HepG2 (cell line): ENCODE measurements around the gene PLEKHG5. TPM values are rescaled to one million over a fixed set of nuclear protein-coding genes. Genes with fewer than 3 reads are reported as not detected.

Experiments used
- EZH2 ChIP-seq: conservative IDR thresholded peaks from 2 replicates; pipeline ENCODE4 v1.6.1; 2012; ENCODE audit warnings: mild to moderate bottlenecking, low read depth, low read length, moderate library complexity
- FOXA3 ChIP-seq: IDR thresholded peaks from 2 replicates; pipeline ENCODE4 v1.6.1; 2016; ENCODE audit warnings: missing genetic modification reagents, missing compliant biosample characterization
- GATA4 ChIP-seq: sonication (generic); IDR thresholded peaks from 2 replicates; pipeline ENCODE4 v1.6.1; 2016; ENCODE audit warnings: antibody characterized with exemption, low read depth, borderline replicate concordance
- HNRNPH1 ChIP-seq: fragments of 200-400 bp; formaldehyde crosslinking; optimal IDR thresholded peaks from 2 replicates; pipeline ENCODE3; 2017; ENCODE audit warnings: mild to moderate bottlenecking, low read depth, low read length
- ISL2 ChIP-seq: sonication (generic); formaldehyde crosslinking; IDR thresholded peaks from 2 replicates; pipeline ENCODE4 v1.5.0; 2020; ENCODE audit warnings: missing genetic modification reagents
- JUNB ChIP-seq: sonication (generic); formaldehyde crosslinking; IDR thresholded peaks from 2 replicates; pipeline ENCODE4 v1.8.0; 2022; ENCODE audit warnings: missing genetic modification reagents, mild to moderate bottlenecking, borderline replicate concordance
- POLR2G ChIP-seq: fragments of 200-400 bp; formaldehyde crosslinking; IDR thresholded peaks from 2 replicates; pipeline ENCODE4 v1.6.1; 2018; ENCODE audit warnings: mild to moderate bottlenecking, low read depth, low read length, moderate library complexity
- SAP130 ChIP-seq: IDR thresholded peaks from 2 replicates; pipeline ENCODE4 v1.6.1; 2016; ENCODE audit warnings: low read depth
- SOX13 ChIP-seq, 3 experiments: fragments of 450-650 bp in 1 of 3; sonication (generic) in 1 of 3; formaldehyde crosslinking in 1 of 3; IDR thresholded peaks in 2 of 3; conservative IDR thresholded peaks in 1 of 3; 2 replicates each; pipeline versions ENCODE4 v1.5.0 to v1.6.1; 2016 to 2020; ENCODE audit warnings: antibody characterized with exemption in 1 of 3, mild to moderate bottlenecking in 1 of 3, missing compliant biosample characterization in 1 of 3, missing genetic modification reagents in 1 of 3, moderate library complexity in 1 of 3
- ZFP82 ChIP-seq: sonication (generic); formaldehyde crosslinking; IDR thresholded peaks from 2 replicates; pipeline ENCODE4 v1.5.1; 2020; ENCODE audit warnings: mild to moderate bottlenecking, missing genetic modification reagents, borderline replicate concordance
- ZFYVE20 ChIP-seq: sonication (generic); formaldehyde crosslinking; IDR thresholded peaks from 2 replicates; pipeline ENCODE4 v1.8.0; 2023; ENCODE audit warnings: low read depth, mild to moderate bottlenecking, moderate library complexity, missing genetic modification reagents, borderline replicate concordance
- ZNF232 ChIP-seq: sonication (generic); formaldehyde crosslinking; IDR thresholded peaks from 2 replicates; pipeline ENCODE4 v1.4.0; 2020; ENCODE audit warnings: missing genetic modification reagents, borderline replicate concordance
- ZNF510 ChIP-seq: sonication (generic); formaldehyde crosslinking; IDR thresholded peaks from 2 replicates; pipeline ENCODE4 v1.4.0; 2020; ENCODE audit warnings: low read depth, mild to moderate bottlenecking, missing genetic modification reagents
- ZNF552 ChIP-seq: sonication (generic); formaldehyde crosslinking; IDR thresholded peaks from 2 replicates; pipeline ENCODE4 v1.9.0; 2022; ENCODE audit warnings: missing genetic modification reagents, mild to moderate bottlenecking, borderline replicate concordance
- ZNF670 ChIP-seq: sonication (generic); formaldehyde crosslinking; IDR thresholded peaks from 2 replicates; pipeline ENCODE4 v1.8.0; 2022; ENCODE audit warnings: mild to moderate bottlenecking, missing genetic modification reagents, borderline replicate concordance
- ZSCAN22 ChIP-seq: sonication (generic); formaldehyde crosslinking; IDR thresholded peaks from 2 replicates; pipeline ENCODE4 v1.4.0; 2020; ENCODE audit warnings: mild to moderate bottlenecking, missing genetic modification reagents
- polyA plus RNA-seq, 8 experiments: library from polyadenylated mRNA; depleted of rRNA in 3 of 8; stranded (reverse) in 7 of 8; unstranded in 1 of 8; fragments of >200 nt; fragmentation: Illumina TruSeq in 4 of 8; extraction: Trizol in 4 of 8; gene quantifications; 2 replicates each; pipeline versions ENCODE4 v1.2.1 to v1.2.3, GENCODE V29; 2011 to 2016; ENCODE audit warnings: low read depth in 4 of 8, missing spikeins in 1 of 8, mixed read lengths in 1 of 8; ENCODE audit not compliant: insufficient read depth in 1 of 8
- total RNA-seq, 5 experiments: library from RNA; depleted of rRNA; stranded (reverse); fragments of >200 nt; fragmentation: Illumina TruSeq; extraction: Trizol; gene quantifications; 2 replicates each; pipeline ENCODE4 v1.2.3, GENCODE V29; 2016; ENCODE audit warnings: low read depth in 1 of 5
- TF ChIP-seq, protein P1 (sequence below): sonication (generic); formaldehyde crosslinking; IDR thresholded peaks from 2 replicates; pipeline ENCODE4 v1.8.0; 2022; ENCODE audit warnings: mild to moderate bottlenecking, missing genetic modification reagents
- TF ChIP-seq, protein P2 (sequence below): sonication (generic); formaldehyde crosslinking; IDR thresholded peaks from 2 replicates; pipeline ENCODE4 v1.5.0; 2020; ENCODE audit warnings: mild to moderate bottlenecking, missing genetic modification reagents, moderate library complexity
- TF ChIP-seq, protein P3 (sequence below): sonication (generic); formaldehyde crosslinking; IDR thresholded peaks from 2 replicates; pipeline ENCODE4 v1.8.0; 2022; ENCODE audit warnings: low read depth, missing genetic modification reagents
- TF ChIP-seq, protein P4 (sequence below): sonication (generic); formaldehyde crosslinking; conservative IDR thresholded peaks from 2 replicates; pipeline ENCODE4 v1.4.0; 2020; ENCODE audit warnings: mild to moderate bottlenecking, missing genetic modification reagents, moderate library complexity

Gene PLEKHG5
- total and polyA plus RNA-seq, 2 of the 13 experiments (the other 11 are each of a cell fraction or from before 2014, with no cell fraction given) = 1.9 to 3.5 TPM

DNA sequence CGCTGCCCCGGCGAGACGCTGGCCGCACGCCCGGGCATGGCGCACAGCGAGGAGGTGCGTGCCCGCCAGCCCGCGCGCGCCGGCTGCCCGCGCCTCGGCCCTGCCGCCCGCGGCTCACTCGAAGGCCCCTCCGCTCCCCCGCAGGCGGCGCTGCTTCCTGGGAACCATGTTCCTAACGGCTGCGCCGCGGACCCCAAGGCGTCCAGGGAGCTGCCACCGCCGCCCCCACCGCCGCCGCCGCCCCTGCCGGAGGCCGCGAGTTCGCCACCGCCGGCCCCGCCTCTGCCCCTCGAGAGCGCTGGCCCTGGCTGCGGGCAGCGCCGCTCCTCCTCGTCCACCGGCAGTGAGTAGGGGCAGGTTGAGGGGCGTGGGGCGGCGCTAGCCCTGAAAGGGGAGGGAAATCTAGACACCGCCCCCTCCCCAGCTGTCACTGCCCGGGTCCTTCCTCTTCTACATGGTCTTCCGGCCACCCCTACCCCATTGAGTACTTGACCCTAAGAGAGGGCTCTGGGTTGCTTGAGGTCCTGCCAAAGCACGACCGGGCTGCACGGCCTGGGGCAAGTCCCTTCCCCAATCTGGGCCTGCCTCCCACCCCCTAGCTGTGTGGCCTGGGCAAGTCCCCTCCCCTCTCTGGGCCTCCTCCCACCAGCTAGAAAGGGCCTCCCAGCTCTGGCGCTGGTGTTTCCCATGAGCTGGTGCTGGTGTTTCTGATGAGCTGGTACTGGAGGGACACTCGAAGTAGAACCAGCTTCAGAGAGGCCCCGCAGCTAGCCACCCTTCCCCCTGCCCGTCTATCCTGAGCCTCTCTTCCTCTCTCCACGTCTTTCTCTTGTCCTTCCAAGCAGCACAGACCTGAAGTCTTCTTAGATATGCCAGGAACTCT lies 42.5 kb downstream of the PLEKHG5 start (continued):
- TF ChIP-seq, protein P1, sequence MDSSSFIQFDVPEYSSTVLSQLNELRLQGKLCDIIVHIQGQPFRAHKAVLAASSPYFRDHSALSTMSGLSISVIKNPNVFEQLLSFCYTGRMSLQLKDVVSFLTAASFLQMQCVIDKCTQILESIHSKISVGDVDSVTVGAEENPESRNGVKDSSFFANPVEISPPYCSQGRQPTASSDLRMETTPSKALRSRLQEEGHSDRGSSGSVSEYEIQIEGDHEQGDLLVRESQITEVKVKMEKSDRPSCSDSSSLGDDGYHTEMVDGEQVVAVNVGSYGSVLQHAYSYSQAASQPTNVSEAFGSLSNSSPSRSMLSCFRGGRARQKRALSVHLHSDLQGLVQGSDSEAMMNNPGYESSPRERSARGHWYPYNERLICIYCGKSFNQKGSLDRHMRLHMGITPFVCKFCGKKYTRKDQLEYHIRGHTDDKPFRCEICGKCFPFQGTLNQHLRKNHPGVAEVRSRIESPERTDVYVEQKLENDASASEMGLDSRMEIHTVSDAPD (CRISPR knock-in tag) = 0 out of 2 replicates have a peak, but pooled peaks have one; percentile 55
- TF ChIP-seq EZH2 = no peak
- no peak for TF ChIP-seq GATA4
- TF ChIP-seq HNRNPH1 = no peak
- TF ChIP-seq, protein P2, sequence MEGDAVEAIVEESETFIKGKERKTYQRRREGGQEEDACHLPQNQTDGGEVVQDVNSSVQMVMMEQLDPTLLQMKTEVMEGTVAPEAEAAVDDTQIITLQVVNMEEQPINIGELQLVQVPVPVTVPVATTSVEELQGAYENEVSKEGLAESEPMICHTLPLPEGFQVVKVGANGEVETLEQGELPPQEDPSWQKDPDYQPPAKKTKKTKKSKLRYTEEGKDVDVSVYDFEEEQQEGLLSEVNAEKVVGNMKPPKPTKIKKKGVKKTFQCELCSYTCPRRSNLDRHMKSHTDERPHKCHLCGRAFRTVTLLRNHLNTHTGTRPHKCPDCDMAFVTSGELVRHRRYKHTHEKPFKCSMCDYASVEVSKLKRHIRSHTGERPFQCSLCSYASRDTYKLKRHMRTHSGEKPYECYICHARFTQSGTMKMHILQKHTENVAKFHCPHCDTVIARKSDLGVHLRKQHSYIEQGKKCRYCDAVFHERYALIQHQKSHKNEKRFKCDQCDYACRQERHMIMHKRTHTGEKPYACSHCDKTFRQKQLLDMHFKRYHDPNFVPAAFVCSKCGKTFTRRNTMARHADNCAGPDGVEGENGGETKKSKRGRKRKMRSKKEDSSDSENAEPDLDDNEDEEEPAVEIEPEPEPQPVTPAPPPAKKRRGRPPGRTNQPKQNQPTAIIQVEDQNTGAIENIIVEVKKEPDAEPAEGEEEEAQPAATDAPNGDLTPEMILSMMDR (CRISPR knock-in tag) = peak; percentile 27; the same call in 1 of the 2 replicates
- no peak for TF ChIP-seq FOXA3 (CRISPR knock-in tag)
- peak; percentile 62; the same call in 1 of the 2 replicates for TF ChIP-seq SAP130 (CRISPR knock-in tag)
- TF ChIP-seq ZFP82 (CRISPR knock-in tag) = no peak
- TF ChIP-seq ZNF670 = no peak
- TF ChIP-seq, protein P3, sequence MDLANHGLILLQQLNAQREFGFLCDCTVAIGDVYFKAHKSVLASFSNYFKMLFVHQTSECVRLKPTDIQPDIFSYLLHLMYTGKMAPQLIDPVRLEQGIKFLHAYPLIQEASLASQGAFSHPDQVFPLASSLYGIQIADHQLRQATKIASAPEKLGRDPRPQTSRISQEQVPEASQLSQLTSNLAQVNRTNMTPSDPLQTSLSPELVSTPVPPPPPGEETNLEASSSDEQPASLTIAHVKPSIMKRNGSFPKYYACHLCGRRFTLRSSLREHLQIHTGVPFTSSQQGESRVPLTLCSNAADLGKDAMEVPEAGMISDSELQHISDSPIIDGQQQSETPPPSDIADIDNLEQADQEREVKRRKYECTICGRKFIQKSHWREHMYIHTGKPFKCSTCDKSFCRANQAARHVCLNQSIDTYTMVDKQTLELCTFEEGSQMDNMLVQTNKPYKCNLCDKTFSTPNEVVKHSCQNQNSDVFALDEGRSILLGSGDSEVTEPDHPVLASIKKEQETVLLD = no peak
- TF ChIP-seq ZNF232 = 0 out of 2 replicates have a peak, but pooled peaks have one; percentile 31
- no peak for TF ChIP-seq ZNF552
- no peak for TF ChIP-seq ZSCAN22 (CRISPR knock-in tag)
- TF ChIP-seq, protein P4, sequence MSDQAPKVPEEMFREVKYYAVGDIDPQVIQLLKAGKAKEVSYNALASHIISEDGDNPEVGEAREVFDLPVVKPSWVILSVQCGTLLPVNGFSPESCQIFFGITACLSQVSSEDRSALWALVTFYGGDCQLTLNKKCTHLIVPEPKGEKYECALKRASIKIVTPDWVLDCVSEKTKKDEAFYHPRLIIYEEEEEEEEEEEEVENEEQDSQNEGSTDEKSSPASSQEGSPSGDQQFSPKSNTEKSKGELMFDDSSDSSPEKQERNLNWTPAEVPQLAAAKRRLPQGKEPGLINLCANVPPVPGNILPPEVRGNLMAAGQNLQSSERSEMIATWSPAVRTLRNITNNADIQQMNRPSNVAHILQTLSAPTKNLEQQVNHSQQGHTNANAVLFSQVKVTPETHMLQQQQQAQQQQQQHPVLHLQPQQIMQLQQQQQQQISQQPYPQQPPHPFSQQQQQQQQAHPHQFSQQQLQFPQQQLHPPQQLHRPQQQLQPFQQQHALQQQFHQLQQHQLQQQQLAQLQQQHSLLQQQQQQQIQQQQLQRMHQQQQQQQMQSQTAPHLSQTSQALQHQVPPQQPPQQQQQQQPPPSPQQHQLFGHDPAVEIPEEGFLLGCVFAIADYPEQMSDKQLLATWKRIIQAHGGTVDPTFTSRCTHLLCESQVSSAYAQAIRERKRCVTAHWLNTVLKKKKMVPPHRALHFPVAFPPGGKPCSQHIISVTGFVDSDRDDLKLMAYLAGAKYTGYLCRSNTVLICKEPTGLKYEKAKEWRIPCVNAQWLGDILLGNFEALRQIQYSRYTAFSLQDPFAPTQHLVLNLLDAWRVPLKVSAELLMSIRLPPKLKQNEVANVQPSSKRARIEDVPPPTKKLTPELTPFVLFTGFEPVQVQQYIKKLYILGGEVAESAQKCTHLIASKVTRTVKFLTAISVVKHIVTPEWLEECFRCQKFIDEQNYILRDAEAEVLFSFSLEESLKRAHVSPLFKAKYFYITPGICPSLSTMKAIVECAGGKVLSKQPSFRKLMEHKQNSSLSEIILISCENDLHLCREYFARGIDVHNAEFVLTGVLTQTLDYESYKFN (CRISPR knock-in tag) = no peak
- TF ChIP-seq ZNF510 (CRISPR knock-in tag) = no peak
- TF ChIP-seq ZFYVE20 (CRISPR knock-in tag) = no peak
- no peak for TF ChIP-seq ISL2 (CRISPR knock-in tag)
- TF ChIP-seq JUNB (CRISPR knock-in tag) = no peak
- peak; percentile 52; the same call in 1 of the 2 replicates for TF ChIP-seq POLR2G
- no peak for TF ChIP-seq SOX13 (IDR thresholded peaks at IDR 0.05)
- TF ChIP-seq SOX13 (CRISPR knock-in tag; conservative IDR thresholded peaks at IDR 0.05 in 1 of 2, IDR thresholded peaks at IDR 0.05 in 1 of 2) = no peak
